ENCODE data around the gene NF2. TPM values are rescaled to one million over a fixed set of nuclear protein-coding genes. Genes with fewer than 3 reads are reported as not detected.
A peak's percentile ranks its signal among the peaks of the same experiment; 100 is the strongest.

The NF2 gene
- polyA plus RNA-seq (2011; rRNA removed) (16.5 and 23.7 TPM in 2 replicates), polyA plus RNA-seq (2017; fragmentation: RNase III; extraction: RNeasy Plus Mini Kit Qiagen cat#74134 plus additional on column Dnase treatment) (14.4 to 17.1 TPM (median 15.9 TPM) in 3 replicates), polyA minus RNA-seq (2011; rRNA and poly(A)+ RNA removed) (26.2 and 33.8 TPM in 2 replicates)
- polyA plus RNA-seq (2012; cell fraction: cytosol; rRNA removed) = 13.8 and 17.9 TPM in 2 replicates
- 18.8 and 19.0 TPM in 2 replicates for polyA plus RNA-seq (2012; cell fraction: nucleus; rRNA removed)

- CTCF ChIA-PET = interaction anchor here (1.0 to 5.2 kb wide), 5 partner anchors 12 to 32 kb away, joined by 3 to 30 read pairs (median 8); no protein-coding TSS in a partner anchor
- ATAC-seq (peak; percentile 98), FAIRE-seq (peak; percentile 84), DNase-seq (ENCODE audit: low read depth in 1 of 2, low spot score in 1 of 2) (peak; percentile 94 to 99)
- 0% methylated on average over 1 of the region's 74 CpGs for WGBS (ENCODE audit: missing lambda C conversion rate)
- peak within 1 kb of the TSS; percentile 89 for H3K4me2 ChIP-seq
- no peaks in the 10 kb centered on the region for H3K9me3 ChIP-seq
- no peak for TF ChIP-seq EP300 (IDR thresholded peaks at IDR 0.05)
- no peak for TF ChIP-seq CBX2 (IDR thresholded peaks at IDR 0.05; ENCODE audit: borderline replicate concordance, low read depth)
- TF ChIP-seq HDAC2 (IDR thresholded peaks at IDR 0.05) = no peak
- TF ChIP-seq JUN (IDR thresholded peaks at IDR 0.05) = peak; percentile 22 to 66; a peak in 3 of 5 replicates
- no peak for TF ChIP-seq FOXS1 (CRISPR knock-in tag; IDR thresholded peaks at IDR 0.05)
- no peak; the same call in 1 of the 2 replicates for TF ChIP-seq GATA3 (IDR thresholded peaks at IDR 0.05; ENCODE audit: borderline replicate concordance)
- no peak for TF ChIP-seq NR3C1 (IDR thresholded peaks at IDR 0.05)
- TF ChIP-seq FOSL2 (IDR thresholded peaks at IDR 0.05) = no peak
- TF ChIP-seq FOSL2 (CRISPR knock-in tag; IDR thresholded peaks at IDR 0.05) = no peak
- no peak for TF ChIP-seq CBX8 (IDR thresholded peaks at IDR 0.05)
- TF ChIP-seq POLR2A (IDR thresholded peaks at IDR 0.05; ENCODE audit: low read length) = peak; percentile 53
- TF ChIP-seq RAD21 (conservative IDR thresholded peaks at IDR 0.05 in 1 of 2, IDR thresholded peaks at IDR 0.05 in 1 of 2) = peak in 1 of 2 experiments; percentile 18; a peak in 1 of 5 replicates
- TF ChIP-seq HES2 (IDR thresholded peaks at IDR 0.05) = no peak
- TF ChIP-seq CHD4 (IDR thresholded peaks at IDR 0.05; ENCODE audit: borderline replicate concordance) = no peak
- no peak for TF ChIP-seq ESRRA (IDR thresholded peaks at IDR 0.05; ENCODE audit: borderline replicate concordance, low read length)
- TF ChIP-seq KDM1A (IDR thresholded peaks at IDR 0.05; ENCODE audit: low read depth) = no peak
- peak; percentile 75 for TF ChIP-seq PHF8 (IDR thresholded peaks at IDR 0.05; ENCODE audit: borderline replicate concordance, low read depth)
- TF ChIP-seq NPAS2 (CRISPR knock-in tag; IDR thresholded peaks at IDR 0.05; ENCODE audit: borderline replicate concordance) = no peak
- TF ChIP-seq ZC3H11A (IDR thresholded peaks at IDR 0.05) = no peak
- TF ChIP-seq EHF (CRISPR knock-in tag; IDR thresholded peaks at IDR 0.05) = no peak
- TF ChIP-seq TFCP2L1 (CRISPR knock-in tag; IDR thresholded peaks at IDR 0.05) = no peak
- no peak for TF ChIP-seq MAX (IDR thresholded peaks at IDR 0.05)
- TF ChIP-seq, protein P1, sequence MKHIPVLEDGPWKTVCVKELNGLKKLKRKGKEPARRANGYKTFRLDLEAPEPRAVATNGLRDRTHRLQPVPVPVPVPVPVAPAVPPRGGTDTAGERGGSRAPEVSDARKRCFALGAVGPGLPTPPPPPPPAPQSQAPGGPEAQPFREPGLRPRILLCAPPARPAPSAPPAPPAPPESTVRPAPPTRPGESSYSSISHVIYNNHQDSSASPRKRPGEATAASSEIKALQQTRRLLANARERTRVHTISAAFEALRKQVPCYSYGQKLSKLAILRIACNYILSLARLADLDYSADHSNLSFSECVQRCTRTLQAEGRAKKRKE (CRISPR knock-in tag; IDR thresholded peaks at IDR 0.05; ENCODE audit: low read depth) = no peak
- no peak for TF ChIP-seq SMC3 (IDR thresholded peaks at IDR 0.05)
- peak; percentile 80 for TF ChIP-seq RFX5 (IDR thresholded peaks at IDR 0.05)
- TF ChIP-seq MAZ (IDR thresholded peaks at IDR 0.05; ENCODE audit: borderline replicate concordance, low read depth, low read length) = no peak
- peak; percentile 10; the same call in 1 of the 2 replicates for TF ChIP-seq USF2 (IDR thresholded peaks at IDR 0.05)
- no peak for TF ChIP-seq RARB (CRISPR knock-in tag; IDR thresholded peaks at IDR 0.05)
- no peak for TF ChIP-seq ZFP36 (IDR thresholded peaks at IDR 0.05; ENCODE audit: borderline replicate concordance, partially characterized antibody)
- no peak for TF ChIP-seq POLR2AphosphoS2 (conservative IDR thresholded peaks at IDR 0.05; ENCODE audit: low read length)
- TF ChIP-seq ELK1 (IDR thresholded peaks at IDR 0.05; ENCODE audit: low read depth, low read length) = no peak
- TF ChIP-seq, protein P2, sequence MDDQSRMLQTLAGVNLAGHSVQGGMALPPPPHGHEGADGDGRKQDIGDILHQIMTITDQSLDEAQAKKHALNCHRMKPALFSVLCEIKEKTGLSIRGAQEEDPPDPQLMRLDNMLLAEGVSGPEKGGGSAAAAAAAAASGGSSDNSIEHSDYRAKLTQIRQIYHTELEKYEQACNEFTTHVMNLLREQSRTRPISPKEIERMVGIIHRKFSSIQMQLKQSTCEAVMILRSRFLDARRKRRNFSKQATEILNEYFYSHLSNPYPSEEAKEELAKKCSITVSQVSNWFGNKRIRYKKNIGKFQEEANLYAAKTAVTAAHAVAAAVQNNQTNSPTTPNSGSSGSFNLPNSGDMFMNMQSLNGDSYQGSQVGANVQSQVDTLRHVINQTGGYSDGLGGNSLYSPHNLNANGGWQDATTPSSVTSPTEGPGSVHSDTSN (IDR thresholded peaks at IDR 0.05) = no peak
- TF ChIP-seq MAFK (IDR thresholded peaks at IDR 0.05; ENCODE audit: partially characterized antibody) = no peak
- no peak for TF ChIP-seq CEBPB (IDR thresholded peaks at IDR 0.05)
- TF ChIP-seq, protein P3, sequence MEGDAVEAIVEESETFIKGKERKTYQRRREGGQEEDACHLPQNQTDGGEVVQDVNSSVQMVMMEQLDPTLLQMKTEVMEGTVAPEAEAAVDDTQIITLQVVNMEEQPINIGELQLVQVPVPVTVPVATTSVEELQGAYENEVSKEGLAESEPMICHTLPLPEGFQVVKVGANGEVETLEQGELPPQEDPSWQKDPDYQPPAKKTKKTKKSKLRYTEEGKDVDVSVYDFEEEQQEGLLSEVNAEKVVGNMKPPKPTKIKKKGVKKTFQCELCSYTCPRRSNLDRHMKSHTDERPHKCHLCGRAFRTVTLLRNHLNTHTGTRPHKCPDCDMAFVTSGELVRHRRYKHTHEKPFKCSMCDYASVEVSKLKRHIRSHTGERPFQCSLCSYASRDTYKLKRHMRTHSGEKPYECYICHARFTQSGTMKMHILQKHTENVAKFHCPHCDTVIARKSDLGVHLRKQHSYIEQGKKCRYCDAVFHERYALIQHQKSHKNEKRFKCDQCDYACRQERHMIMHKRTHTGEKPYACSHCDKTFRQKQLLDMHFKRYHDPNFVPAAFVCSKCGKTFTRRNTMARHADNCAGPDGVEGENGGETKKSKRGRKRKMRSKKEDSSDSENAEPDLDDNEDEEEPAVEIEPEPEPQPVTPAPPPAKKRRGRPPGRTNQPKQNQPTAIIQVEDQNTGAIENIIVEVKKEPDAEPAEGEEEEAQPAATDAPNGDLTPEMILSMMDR (IDR thresholded peaks at IDR 0.05) = no peak
- TF ChIP-seq KDM5A (IDR thresholded peaks at IDR 0.05) = no peak
- no peak for TF ChIP-seq HOXA7 (CRISPR knock-in tag; IDR thresholded peaks at IDR 0.05)
- H3K4me1 ChIP-seq = peaks cover 10% of the 10 kb centered on the region; the same call in 2 of the 3 replicates
- peak within 1 kb of the TSS; percentile 63 for H3K4me3 ChIP-seq
- H3K27ac ChIP-seq = peak within 1 kb of the TSS; percentile 85 to 98
- POLR2A ChIA-PET = interaction anchor here (1.0 kb wide), 1 partner anchor 50 kb away, joined by 3 read pairs; the partner anchor contains the start of gene THOC5
These were observed at the start of gene NF2 for GRCh38 chr22:29603358-29604075. Gene NF2 (plus strand): TSS chr22:29603633. CDS start chr22:29603999, 366 bp downstream.

Data from A549 (cell line).